Hematopoietic multipotent progenitor cell treated with erythropoietin and hydrocortisone succinate and interleukin-3 and kit ligand, for 6 days (in vitro differentiated cells): ENCODE results near the gene PRMT9.
A peak's percentile ranks its signal among the peaks of the same experiment; 100 is the strongest.

ENCODE experiments used
- DNase-seq: peaks from one replicate; pipeline ENCODE4 v3.0.0-alpha.2; 2015

PRMT9 gene

GRCh38 chr4:147683717-147684700 is at the start of gene PRMT9:
TSS of gene PRMT9 (minus strand) at chr4:147684163. CDS start at chr4:147683987, 176 bp downstream.
- DNase-seq, result peak; percentile 93

DNA sequence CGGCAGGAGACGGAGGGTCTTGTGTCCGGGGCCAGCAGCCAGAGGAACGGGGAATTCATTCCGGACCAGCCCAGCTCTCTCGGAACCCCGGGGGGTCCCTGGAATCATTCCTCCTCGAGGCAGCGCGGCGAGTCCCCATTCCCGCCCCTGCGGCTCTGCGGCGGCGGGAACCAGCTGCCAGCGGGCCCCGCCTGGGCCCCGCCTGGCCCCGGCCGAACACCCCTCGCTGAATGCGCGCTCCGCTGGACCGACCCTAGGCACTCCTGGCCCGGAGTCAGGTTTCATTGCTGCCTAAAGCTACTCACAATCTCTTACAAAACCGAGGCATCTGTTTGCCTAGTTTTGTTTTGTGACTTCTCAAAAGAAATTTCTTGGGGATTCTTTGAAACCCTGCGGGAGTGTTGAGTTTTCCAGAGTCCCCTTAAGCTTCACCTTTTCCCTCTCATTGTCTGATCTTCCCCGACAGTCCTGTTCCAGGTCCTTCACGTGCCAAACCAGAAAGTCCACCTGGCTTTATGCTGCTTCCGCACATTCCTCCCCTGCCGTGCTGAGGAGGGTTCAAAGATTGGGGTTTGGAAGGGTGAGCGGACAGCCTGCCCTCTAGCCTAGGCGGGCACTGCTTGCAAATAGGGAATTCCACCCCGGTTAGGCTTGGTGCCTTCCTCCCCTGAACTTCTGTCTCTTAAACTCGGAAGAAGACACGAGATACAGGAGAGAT is 48.7 kb upstream of the PRMT9 start:
- DNase-seq, result peak; percentile 53

GRCh38 chr4:147731580-147732517 is 47.9 kb upstream of the PRMT9 start, which contains the start of gene ARHGAP10:
TSS of gene ARHGAP10 (plus strand) at chr4:147732088. CDS start at chr4:147732302, 214 bp downstream.
- peak; percentile 67 for DNase-seq

GRCh38 chr4:147730333-147730732 is 46.4 kb upstream of the PRMT9 start:
- DNase-seq, result peak; percentile 21

- no peak for DNase-seq
Measured at GRCh38 chr4:147727476-147728028, 43.6 kb upstream of the PRMT9 start.

- no peak for DNase-seq
Measured at GRCh38 chr4:147725673-147726072, 41.7 kb upstream of the PRMT9 start.

DNA sequence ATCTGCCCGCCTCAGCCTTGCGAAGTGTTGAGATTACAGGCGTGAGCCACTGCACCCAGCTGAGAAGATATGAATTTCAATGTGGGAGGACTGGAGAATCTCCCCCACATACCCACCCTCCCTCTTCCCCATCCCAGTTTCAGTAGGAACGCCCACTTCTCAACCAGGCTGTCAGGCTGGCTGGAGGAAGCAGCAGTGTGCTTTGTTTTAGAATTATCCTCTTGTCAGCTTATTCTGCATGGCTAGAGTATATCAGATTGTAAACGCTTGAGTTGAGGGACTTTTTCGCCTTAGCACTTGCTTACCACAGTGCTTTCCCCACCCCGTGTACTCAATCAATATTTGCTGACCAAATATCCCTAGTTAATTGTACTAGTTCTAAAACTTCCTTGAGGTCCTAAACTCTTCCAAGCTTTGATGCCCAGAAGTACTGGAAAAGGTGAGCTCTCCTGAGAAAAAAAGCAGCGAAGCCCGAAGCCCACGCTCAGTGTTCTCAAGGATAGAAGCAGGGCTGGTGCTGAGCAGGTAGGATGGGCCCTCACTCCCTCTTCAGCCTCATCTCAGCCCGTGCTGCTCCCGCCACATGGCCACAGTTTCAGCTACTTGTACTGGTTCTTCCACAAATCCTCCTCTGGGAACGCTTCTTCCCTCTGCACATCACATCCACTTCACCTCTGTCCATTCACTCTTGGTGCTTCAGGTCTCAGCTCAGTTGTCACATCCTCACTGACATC is 40.7 kb upstream of the PRMT9 start:
- DNase-seq, result no peak

DNA sequence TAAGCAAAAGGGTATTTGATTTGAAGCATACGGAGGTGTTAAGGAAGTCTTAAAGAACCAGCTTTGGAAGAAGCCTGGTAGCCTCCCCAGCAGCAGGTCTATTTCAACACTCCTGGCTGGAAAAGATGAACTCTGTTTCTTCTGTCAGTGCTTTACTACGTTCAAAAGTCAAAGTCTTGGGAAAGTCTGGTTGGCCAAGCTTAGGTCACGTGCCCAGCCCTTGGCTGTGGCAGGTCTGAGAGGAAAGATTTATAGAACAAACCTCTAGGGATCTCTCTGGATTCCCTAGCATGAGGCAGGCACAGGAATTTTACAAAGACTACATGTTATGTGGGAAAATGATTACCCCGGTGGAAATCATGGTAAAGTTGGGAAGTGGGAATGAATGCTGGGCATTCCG is 39.4 kb upstream of the PRMT9 start:
- no peak for DNase-seq

DNA sequence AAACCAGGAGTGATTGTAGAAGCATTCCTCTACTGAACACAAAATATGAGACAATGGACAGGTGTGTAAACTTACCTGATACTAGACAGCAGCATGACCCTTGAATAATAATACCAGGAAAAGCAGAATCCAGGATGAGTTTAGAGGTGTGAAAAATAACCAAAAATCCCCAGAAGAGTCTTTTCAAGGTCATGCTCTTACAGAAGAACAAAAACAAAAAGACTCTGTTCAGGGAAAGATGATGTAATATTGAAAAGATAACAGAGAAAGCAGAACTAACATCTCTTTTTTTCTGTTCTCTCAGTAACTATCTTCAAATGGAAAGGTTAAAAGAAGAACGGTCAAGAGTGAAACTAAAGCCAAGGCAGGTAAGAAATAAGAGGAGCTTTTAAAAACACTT is 33.9 kb upstream of the PRMT9 start:
- peak; percentile 32 for DNase-seq

- DNase-seq, result no peak
Measured at GRCh38 chr4:147714575-147715401, 30.8 kb upstream of the PRMT9 start.

DNA sequence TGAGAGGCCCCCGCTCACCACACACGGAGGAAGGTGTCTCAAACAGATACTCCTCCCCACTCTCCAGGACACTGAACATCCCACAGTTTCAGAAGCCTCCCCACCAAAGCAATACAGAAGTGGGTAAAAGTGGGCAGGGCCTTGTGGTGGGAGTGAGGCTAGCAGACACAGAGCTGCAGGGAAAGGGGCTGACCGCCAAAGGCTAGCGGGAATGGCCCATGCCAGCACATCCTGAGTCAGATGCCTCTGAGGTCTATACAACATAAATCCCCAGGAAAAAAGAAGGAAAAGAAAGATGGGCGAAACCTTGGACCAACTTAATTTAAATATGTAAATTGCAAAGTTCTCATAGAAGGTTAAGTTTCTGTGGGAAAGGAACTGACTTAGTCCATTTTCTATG is 26.0 kb upstream of the PRMT9 start:
- no peak for DNase-seq

- DNase-seq, result peak; percentile 82
Measured at GRCh38 chr4:147707892-147708672, 24.1 kb upstream of the PRMT9 start.

GRCh38 chr4:147704846-147705245 is 20.9 kb upstream of the PRMT9 start:
- DNase-seq, result no peak

- DNase-seq, result no peak
Measured at GRCh38 chr4:147696866-147697265, 12.9 kb upstream of the PRMT9 start.

DNA sequence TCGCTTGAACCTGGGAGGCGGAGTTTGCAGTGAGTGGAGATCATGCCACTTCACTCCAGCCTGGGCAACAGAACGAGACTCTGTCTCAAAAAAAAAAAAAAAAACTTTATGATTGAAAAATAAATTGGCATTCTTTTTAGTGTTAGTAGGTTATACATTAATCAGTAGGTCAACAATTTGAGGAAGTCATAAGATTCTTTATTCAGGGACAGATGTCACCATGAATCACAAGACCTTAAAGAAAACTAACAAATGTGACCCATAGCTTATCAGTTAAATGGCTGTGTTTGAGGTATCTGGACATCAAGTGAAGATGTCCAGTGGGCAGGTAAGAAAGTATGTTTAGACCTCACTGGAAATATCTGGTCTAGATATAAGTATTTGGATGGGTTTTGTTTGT is 9.3 kb upstream of the PRMT9 start:
- no peak for DNase-seq

GRCh38 chr4:147691820-147692219 is 7.9 kb upstream of the PRMT9 start:
- no peak for DNase-seq

GRCh38 chr4:147689067-147689466 is 5.1 kb upstream of the PRMT9 start:
- DNase-seq, result peak; percentile 71

- DNase-seq, result peak; percentile 59
Measured at GRCh38 chr4:147683188-147683591, 773 bp downstream of the PRMT9 start.

- DNase-seq, result peak; percentile 36
Measured at GRCh38 chr4:147682755-147683154, 1.2 kb downstream of the PRMT9 start.
